ENCODE data around the gene ZNF22. TPM values are rescaled to one million over a fixed set of nuclear protein-coding genes. Genes with fewer than 3 reads are reported as not detected.

Gene ZNF22
- total RNA-seq, 1 donor from 2014 or later: 46.0 TPM

DNA sequence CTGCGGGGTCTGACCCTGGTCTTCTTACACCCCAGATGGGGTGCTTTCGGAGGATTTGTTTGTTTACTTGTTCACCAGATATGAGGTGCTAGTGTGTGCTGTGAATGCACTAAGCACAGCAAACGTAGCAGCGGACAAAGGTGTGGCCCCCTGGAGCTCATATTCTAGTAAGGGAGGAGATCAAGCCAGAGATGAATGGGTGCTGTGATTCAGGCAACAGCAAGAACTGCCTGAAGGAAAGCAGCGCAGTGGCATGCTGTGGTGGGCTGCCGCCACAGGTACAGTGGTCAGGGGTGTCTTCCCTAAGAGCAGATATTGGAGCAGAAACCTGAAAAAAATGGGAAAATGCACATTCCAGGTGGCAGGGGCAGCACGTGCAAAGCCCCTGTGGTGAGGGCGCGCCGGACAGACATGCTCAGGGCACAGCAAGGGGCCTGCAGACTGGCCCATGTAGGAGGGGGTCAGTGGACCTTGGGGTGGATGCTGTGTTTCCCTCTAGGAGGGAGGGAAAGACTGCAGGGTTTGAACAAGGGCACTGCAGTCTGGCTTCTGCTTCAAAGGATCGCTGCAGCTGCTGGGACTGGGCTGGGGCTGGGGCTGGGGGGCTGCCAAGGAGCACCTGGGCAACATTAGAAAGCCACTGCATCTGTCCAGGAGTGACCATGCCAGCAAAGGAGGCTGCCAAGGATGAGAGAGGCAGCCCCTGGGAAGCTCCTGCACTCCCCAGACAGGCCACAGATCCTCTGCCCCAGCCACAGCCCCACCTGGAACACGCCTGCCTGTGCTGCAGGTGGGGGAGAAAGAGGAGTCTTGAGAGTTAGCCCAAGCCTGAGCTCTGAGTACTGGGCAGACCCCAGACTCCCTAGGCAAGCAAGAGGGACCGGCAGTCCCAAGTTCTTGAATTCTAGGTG is 21.2 kb upstream of the ZNF22 start:
- Mint-ChIP-seq H3K4me3 (ENCODE audit: low read depth) (no peak overlapping the region), H3K36me3 (ENCODE audit: insufficient read depth) (peaks cover 1% of the 10 kb centered on the region), H3K9me3 (ENCODE audit: low read depth) (no peaks in the 10 kb centered on the region), H3K27ac (peak overlapping the region; percentile 95), H3K27me3 (no peaks in the 10 kb centered on the region), H3K4me1 (ENCODE audit: low read depth) (peaks cover 54% of the 10 kb centered on the region)
- TF ChIP-seq, protein P1, sequence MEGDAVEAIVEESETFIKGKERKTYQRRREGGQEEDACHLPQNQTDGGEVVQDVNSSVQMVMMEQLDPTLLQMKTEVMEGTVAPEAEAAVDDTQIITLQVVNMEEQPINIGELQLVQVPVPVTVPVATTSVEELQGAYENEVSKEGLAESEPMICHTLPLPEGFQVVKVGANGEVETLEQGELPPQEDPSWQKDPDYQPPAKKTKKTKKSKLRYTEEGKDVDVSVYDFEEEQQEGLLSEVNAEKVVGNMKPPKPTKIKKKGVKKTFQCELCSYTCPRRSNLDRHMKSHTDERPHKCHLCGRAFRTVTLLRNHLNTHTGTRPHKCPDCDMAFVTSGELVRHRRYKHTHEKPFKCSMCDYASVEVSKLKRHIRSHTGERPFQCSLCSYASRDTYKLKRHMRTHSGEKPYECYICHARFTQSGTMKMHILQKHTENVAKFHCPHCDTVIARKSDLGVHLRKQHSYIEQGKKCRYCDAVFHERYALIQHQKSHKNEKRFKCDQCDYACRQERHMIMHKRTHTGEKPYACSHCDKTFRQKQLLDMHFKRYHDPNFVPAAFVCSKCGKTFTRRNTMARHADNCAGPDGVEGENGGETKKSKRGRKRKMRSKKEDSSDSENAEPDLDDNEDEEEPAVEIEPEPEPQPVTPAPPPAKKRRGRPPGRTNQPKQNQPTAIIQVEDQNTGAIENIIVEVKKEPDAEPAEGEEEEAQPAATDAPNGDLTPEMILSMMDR (IDR thresholded peaks at IDR 0.05; ENCODE audit: unreplicated experiment): no peak
- no peak for DNase-seq (ENCODE audit: low spot score, unreplicated experiment)

DNA sequence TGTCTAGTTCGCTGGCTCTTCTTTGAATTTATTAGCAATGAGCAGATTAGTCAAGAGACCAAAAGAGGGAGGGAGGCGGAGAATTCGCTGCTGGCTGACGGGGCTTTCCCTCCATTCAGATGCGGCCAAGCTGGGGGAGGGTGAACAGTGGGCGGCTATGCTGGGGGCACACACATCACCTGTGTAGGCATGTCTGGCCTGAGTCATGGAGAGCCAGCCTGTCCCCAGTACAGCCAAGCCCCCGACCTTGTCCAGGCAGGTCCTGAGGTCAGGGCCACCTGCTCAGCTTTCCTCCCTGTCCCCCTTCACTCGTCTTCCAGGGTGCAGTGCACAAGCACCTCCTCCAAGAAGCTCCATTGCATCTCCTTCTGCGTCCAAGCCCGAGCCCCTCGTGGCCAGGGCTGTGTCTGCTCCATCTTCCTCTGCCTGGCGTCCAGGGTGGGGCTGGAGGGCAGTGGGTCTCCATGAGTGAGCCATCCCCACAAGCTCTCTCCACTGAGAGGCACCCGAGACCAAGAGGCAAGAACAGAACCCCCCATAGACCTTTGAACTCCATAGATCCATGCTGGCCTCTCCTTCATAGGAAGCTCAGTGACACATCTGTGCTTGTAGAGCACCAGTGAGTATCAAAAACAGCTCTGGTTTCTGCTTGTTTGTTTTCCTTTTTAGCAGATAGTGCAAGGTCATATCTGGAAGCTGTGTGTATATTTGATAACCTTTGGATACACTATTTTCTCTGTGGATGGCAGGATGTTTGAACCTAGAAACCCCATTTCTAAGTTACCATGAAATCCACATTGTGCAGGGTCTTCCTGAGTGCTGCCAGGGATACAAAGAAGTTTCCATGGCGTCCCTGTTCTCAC is 20.2 kb upstream of the ZNF22 start:
- H3K4me3 Mint-ChIP-seq (ENCODE audit: low read depth): peak overlapping the region; percentile 38
- H3K36me3 Mint-ChIP-seq (ENCODE audit: insufficient read depth): peaks cover 1% of the 10 kb centered on the region
- no peaks in the 10 kb centered on the region for H3K9me3 Mint-ChIP-seq (ENCODE audit: low read depth)
- no peak for DNase-seq (ENCODE audit: low spot score, unreplicated experiment)
- TF ChIP-seq, protein P1 (IDR thresholded peaks at IDR 0.05; ENCODE audit: unreplicated experiment): no peak
- peaks cover 55% of the 10 kb centered on the region for H3K4me1 Mint-ChIP-seq (ENCODE audit: low read depth)
- peak overlapping the region; percentile 67 for H3K27ac Mint-ChIP-seq
- no peaks in the 10 kb centered on the region for H3K27me3 Mint-ChIP-seq

DNA sequence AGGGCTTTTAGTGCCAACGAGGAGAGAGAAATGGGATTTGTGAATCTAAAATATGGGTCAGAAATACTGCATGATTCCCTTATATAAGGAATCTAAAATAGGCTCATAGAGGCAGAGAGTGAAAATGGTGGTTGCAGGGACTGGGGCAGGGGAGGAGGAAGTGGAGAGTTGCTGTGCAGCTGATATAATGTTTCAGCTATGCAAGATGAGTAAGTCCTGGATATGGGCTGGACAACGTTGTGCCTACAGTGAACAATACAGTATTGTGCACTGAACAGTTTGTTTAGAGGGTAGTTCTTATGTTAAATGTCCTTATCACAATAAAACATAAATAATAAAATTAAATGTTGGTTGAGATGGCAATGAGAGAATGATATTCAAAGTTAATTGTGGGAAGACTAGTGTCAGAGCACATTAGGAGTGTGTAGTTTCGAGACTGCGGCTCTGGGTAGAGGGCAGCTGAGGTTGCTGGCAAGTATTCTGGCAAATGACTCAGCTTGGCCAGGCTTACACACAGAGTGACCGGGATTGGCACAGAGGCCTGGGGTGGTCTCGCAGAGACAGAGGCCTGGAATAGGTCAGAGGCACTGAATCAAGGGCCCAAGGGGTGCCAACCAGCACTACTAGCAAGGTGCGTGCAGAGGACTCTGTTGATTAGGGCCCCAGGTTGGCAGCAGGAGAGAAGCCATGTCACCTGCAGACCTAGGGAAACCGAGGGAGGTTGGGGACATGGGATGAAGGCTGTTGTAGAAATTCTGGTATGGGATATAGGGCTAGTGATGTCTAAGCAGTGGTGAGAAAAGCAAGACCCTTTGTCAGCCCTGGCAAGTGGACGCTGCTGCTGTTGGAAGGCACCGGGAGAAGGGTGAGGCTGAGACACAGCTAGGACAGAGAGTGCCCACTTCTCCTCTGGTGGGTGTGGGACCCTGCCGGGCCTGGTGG is 19.3 kb upstream of the ZNF22 start:
- TF ChIP-seq, protein P1 (IDR thresholded peaks at IDR 0.05; ENCODE audit: unreplicated experiment): no peak
- H3K27ac Mint-ChIP-seq: peak overlapping the region; percentile 75
- peaks cover 3% of the 10 kb centered on the region for H3K36me3 Mint-ChIP-seq (ENCODE audit: insufficient read depth)
- no peak overlapping the region for H3K4me3 Mint-ChIP-seq (ENCODE audit: low read depth)
- H3K27me3 Mint-ChIP-seq: no peaks in the 10 kb centered on the region
- H3K4me1 Mint-ChIP-seq (ENCODE audit: low read depth): peaks cover 50% of the 10 kb centered on the region
- no peaks in the 10 kb centered on the region for H3K9me3 Mint-ChIP-seq (ENCODE audit: low read depth)
- no peak for DNase-seq (ENCODE audit: low spot score, unreplicated experiment)

DNA sequence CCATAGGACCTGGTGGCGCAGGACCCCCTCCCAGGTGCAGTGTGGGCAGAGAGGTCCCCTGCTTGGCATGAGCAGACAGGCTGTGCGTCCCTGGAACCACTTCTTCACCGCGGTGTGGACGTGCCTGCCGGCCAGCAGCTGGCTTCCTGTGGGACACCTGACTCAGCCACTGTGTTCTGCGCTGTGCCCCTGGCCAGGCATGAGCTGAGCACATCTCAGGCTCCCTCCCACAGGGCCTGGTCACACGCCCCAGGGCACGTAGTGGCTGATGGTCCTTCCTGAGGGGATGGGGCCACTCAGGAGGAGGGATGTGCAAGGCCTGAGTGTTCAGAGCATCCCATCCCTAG is 18.6 kb upstream of the ZNF22 start:
- Mint-ChIP-seq H3K27ac (no peak overlapping the region), H3K36me3 (ENCODE audit: insufficient read depth) (peaks cover 3% of the 10 kb centered on the region), H3K4me3 (ENCODE audit: low read depth) (no peak overlapping the region), H3K27me3 (no peaks in the 10 kb centered on the region), H3K4me1 (ENCODE audit: low read depth) (peaks cover 46% of the 10 kb centered on the region), H3K9me3 (ENCODE audit: low read depth) (no peaks in the 10 kb centered on the region)
- TF ChIP-seq, protein P1 (IDR thresholded peaks at IDR 0.05; ENCODE audit: unreplicated experiment): no peak
- DNase-seq (ENCODE audit: low spot score, unreplicated experiment): no peak

Measured in progenitor cell of endocrine pancreas (in vitro differentiated cells).